ENCODE measurements around the gene OAT. TPM values are rescaled to one million over a fixed set of nuclear protein-coding genes. Genes with fewer than 3 reads are reported as not detected.

OAT gene
- total RNA-seq, 1 experiment from 2014 or later: 53.0 TPM

- intact Hi-C loops (cut with micrococcal nuclease; ENCODE audit: unreplicated experiment): loop anchor here (10.0 kb wide), 1 partner anchor 286 kb away; the partner anchor contains the start of gene CHST15
- CTCF ChIA-PET: interaction anchor here (1.4 kb wide), 1 partner anchor 8 kb away, joined by 9 read pairs; no protein-coding TSS in a partner anchor
- no peak for TF ChIP-seq CTCF (IDR thresholded peaks at IDR 0.05; ENCODE audit: unreplicated experiment)
- BruUV-seq (replicated peaks): no TSS peak
- no peak overlapping the region for H3K27ac Mint-ChIP-seq (ENCODE audit: unreplicated experiment)
- H3K4me3 Mint-ChIP-seq (ENCODE audit: low read depth, unreplicated experiment): no peak overlapping the region
- no peaks in the 10 kb centered on the region for H3K4me1 Mint-ChIP-seq (ENCODE audit: low read depth, unreplicated experiment)
- H3K36me3 Mint-ChIP-seq (ENCODE audit: insufficient read depth, unreplicated experiment): no peaks in the 10 kb centered on the region
- H3K27me3 Mint-ChIP-seq (ENCODE audit: unreplicated experiment): peaks cover 22% of the 10 kb centered on the region
- no peaks in the 10 kb centered on the region for H3K9me3 Mint-ChIP-seq (ENCODE audit: low read depth, unreplicated experiment)
- DNase-seq: no peak
These were observed 37.6 kb downstream of the OAT start for GRCh38 chr10:124381011-124381611.

GRCh38 chr10:124380256-124380995 lies 38.3 kb downstream of the OAT start:
- DNase-seq: no peak
- peaks cover 22% of the 10 kb centered on the region for H3K27me3 Mint-ChIP-seq (ENCODE audit: unreplicated experiment)
- BruUV-seq (replicated peaks): no TSS peak
- TF ChIP-seq CTCF (IDR thresholded peaks at IDR 0.05; ENCODE audit: unreplicated experiment): no peak
- no peaks in the 10 kb centered on the region for H3K36me3 Mint-ChIP-seq (ENCODE audit: insufficient read depth, unreplicated experiment)
- no peaks in the 10 kb centered on the region for H3K4me1 Mint-ChIP-seq (ENCODE audit: low read depth, unreplicated experiment)
- no peaks in the 10 kb centered on the region for H3K9me3 Mint-ChIP-seq (ENCODE audit: low read depth, unreplicated experiment)
- H3K4me3 Mint-ChIP-seq (ENCODE audit: low read depth, unreplicated experiment): no peak overlapping the region
- CTCF ChIA-PET: interaction anchor here (1.4 kb wide), 1 partner anchor 9 kb away, joined by 9 read pairs; no protein-coding TSS in a partner anchor
- intact Hi-C loops (cut with micrococcal nuclease; ENCODE audit: unreplicated experiment): loop anchor here (10.0 kb wide), 1 partner anchor 286 kb away; the partner anchor contains the start of gene CHST15
- no peak overlapping the region for H3K27ac Mint-ChIP-seq (ENCODE audit: unreplicated experiment)

GRCh38 chr10:124379609-124380193 lies 39.0 kb downstream of the OAT start:
- H3K4me1 Mint-ChIP-seq (ENCODE audit: low read depth, unreplicated experiment): no peaks in the 10 kb centered on the region
- H3K27ac Mint-ChIP-seq (ENCODE audit: unreplicated experiment): no peak overlapping the region
- intact Hi-C loops (cut with micrococcal nuclease; ENCODE audit: unreplicated experiment): loop anchor here (10.0 kb wide), 1 partner anchor 285 kb away; the partner anchor contains the start of gene CHST15
- peaks cover 28% of the 10 kb centered on the region for H3K27me3 Mint-ChIP-seq (ENCODE audit: unreplicated experiment)
- H3K9me3 Mint-ChIP-seq (ENCODE audit: low read depth, unreplicated experiment): no peaks in the 10 kb centered on the region
- BruUV-seq (replicated peaks): no TSS peak
- CTCF ChIA-PET: interaction anchor here (0.9 to 1.4 kb wide), 2 partner anchors 9 to 385 kb away, joined by 3 to 9 read pairs; no protein-coding TSS in a partner anchor
- DNase-seq: no peak
- H3K4me3 Mint-ChIP-seq (ENCODE audit: low read depth, unreplicated experiment): no peak overlapping the region
- TF ChIP-seq CTCF (IDR thresholded peaks at IDR 0.05; ENCODE audit: unreplicated experiment): no peak
- no peaks in the 10 kb centered on the region for H3K36me3 Mint-ChIP-seq (ENCODE audit: insufficient read depth, unreplicated experiment)

GRCh38 chr10:124378881-124379471 lies 39.7 kb downstream of the OAT start:
- intact Hi-C loops (cut with micrococcal nuclease; ENCODE audit: unreplicated experiment): no loop called here
- no peaks in the 10 kb centered on the region for H3K9me3 Mint-ChIP-seq (ENCODE audit: low read depth, unreplicated experiment)
- H3K4me1 Mint-ChIP-seq (ENCODE audit: low read depth, unreplicated experiment): no peaks in the 10 kb centered on the region
- no peak for TF ChIP-seq CTCF (IDR thresholded peaks at IDR 0.05; ENCODE audit: unreplicated experiment)
- no peak overlapping the region for H3K27ac Mint-ChIP-seq (ENCODE audit: unreplicated experiment)
- H3K36me3 Mint-ChIP-seq (ENCODE audit: insufficient read depth, unreplicated experiment): no peaks in the 10 kb centered on the region
- BruUV-seq (replicated peaks): no TSS peak
- CTCF ChIA-PET: interaction anchor here (0.9 kb wide), 1 partner anchor 384 kb away, joined by 3 read pairs; no protein-coding TSS in a partner anchor
- peak; percentile 49 for DNase-seq
- H3K4me3 Mint-ChIP-seq (ENCODE audit: low read depth, unreplicated experiment): no peak overlapping the region
- H3K27me3 Mint-ChIP-seq (ENCODE audit: unreplicated experiment): peaks cover 36% of the 10 kb centered on the region
